ENCODE results near the gene E2F3. TPM values are rescaled to one million over a fixed set of nuclear protein-coding genes. Genes with fewer than 3 reads are reported as not detected.

Gene E2F3
- total RNA-seq, 1 experiment from 2014 or later, result 35.7 TPM

GRCh38 chr6:20479526-20479925, 77.8 kb downstream of the E2F3 start:
- Histone ChIP-seq H3K79me2 (ENCODE audit: insufficient read depth, low read length) (no peaks in the 10 kb centered on the region; the same call in 1 of the 2 replicates), H3K14ac (ENCODE audit: insufficient read depth, low read length) (no peak overlapping the region), H2BK12ac (ENCODE audit: insufficient read length, low read depth, low read length) (no peak overlapping the region), H3K27ac (ENCODE audit: insufficient read length, low read depth, low read length) (no peak overlapping the region), H2BK5ac (ENCODE audit: insufficient read length, low read length) (no peak overlapping the region), H3K27me3 (ENCODE audit: insufficient read depth, low read length) (no peaks in the 10 kb centered on the region), H3K9ac (ENCODE audit: extremely low read depth, insufficient read length, low read length) (no peak overlapping the region), H2BK15ac (ENCODE audit: low read depth, low read length) (no peak overlapping the region), H4K91ac (ENCODE audit: insufficient read length, low read depth, low read length) (no peak overlapping the region), H4K5ac (ENCODE audit: insufficient read length, low read depth, low read length) (no peak overlapping the region), H3K23ac (ENCODE audit: insufficient read length, low read depth, low read length) (no peak overlapping the region), H3K79me1 (ENCODE audit: insufficient read depth, low read depth, low read length, poor library complexity, severe bottlenecking) (peaks cover 5% of the 10 kb centered on the region), H3K18ac (ENCODE audit: insufficient read length, low read depth, low read length) (no peak overlapping the region), H3K4ac (ENCODE audit: low read depth, low read length) (no peak overlapping the region), H2AFZ (ENCODE audit: low read length) (no peak overlapping the region), H4K8ac (replicated peaks; ENCODE audit: insufficient read length, low read depth, low read length) (no peak overlapping the region), H2BK20ac (ENCODE audit: low read depth, low read length, poor library complexity, severe bottlenecking) (no peak overlapping the region), H3K56ac (ENCODE audit: insufficient read length, low read depth, low read length) (no peak overlapping the region), H3K9me3 (ENCODE audit: control insufficient read depth, low read depth, low read length) (no peaks in the 10 kb centered on the region), H3T11ph (ENCODE audit: low read length) (no peak overlapping the region), H3K4me2 (ENCODE audit: insufficient read depth, insufficient read length, low read length) (no peak overlapping the region), H4K20me1 (ENCODE audit: control insufficient read depth, insufficient read depth, insufficient read length) (no peaks in the 10 kb centered on the region), H2BK120ac (ENCODE audit: low read depth, low read length, poor library complexity, severe bottlenecking) (no peak overlapping the region), H3K4me1 (ENCODE audit: insufficient read depth, low read length) (no peaks in the 10 kb centered on the region), H3K23me2 (ENCODE audit: insufficient read length, low read depth, low read length, poor library complexity, severe bottlenecking) (no peaks in the 10 kb centered on the region), H2AK5ac (ENCODE audit: insufficient read length, low read length) (no peak overlapping the region)
- H3K9me3 Mint-ChIP-seq, result no peaks in the 10 kb centered on the region
- H3K4me1 Mint-ChIP-seq, result peaks cover 23 to 26% of the 10 kb centered on the region in 2 experiments
- H3K36me3 Mint-ChIP-seq (ENCODE audit: insufficient read depth in 1 of 3, low read depth in 3 of 3), result peaks cover 29 to 55% (median 46%) of the 10 kb centered on the region in 3 experiments
- no peak for TF ChIP-seq CTCF (conservative IDR thresholded peaks at IDR 0.05)
- no peaks in the 10 kb centered on the region for H3K27me3 Mint-ChIP-seq (ENCODE audit: low read depth)
- no peak overlapping the region for H3K4me3 Mint-ChIP-seq
- WGBS (ENCODE audit: extremely low coverage, insufficient read length, low lambda C conversion rate), result no CpG with 5 or more reads among the region's 9 CpGs
- H3K27ac Mint-ChIP-seq, result peak overlapping the region in 2 of 3 experiments; percentile 58 to 59; a peak in 1 of 7 replicates
- no peak for DNase-seq

Data from H9 (cell line).